ENCODE data around the gene PATZ1.
"Not testable (repeated sequence)": the region's sequence is repeated elsewhere in the genome, so short reads cannot be mapped to it uniquely, and the experiment has no call there.

PATZ1 gene, protein sequence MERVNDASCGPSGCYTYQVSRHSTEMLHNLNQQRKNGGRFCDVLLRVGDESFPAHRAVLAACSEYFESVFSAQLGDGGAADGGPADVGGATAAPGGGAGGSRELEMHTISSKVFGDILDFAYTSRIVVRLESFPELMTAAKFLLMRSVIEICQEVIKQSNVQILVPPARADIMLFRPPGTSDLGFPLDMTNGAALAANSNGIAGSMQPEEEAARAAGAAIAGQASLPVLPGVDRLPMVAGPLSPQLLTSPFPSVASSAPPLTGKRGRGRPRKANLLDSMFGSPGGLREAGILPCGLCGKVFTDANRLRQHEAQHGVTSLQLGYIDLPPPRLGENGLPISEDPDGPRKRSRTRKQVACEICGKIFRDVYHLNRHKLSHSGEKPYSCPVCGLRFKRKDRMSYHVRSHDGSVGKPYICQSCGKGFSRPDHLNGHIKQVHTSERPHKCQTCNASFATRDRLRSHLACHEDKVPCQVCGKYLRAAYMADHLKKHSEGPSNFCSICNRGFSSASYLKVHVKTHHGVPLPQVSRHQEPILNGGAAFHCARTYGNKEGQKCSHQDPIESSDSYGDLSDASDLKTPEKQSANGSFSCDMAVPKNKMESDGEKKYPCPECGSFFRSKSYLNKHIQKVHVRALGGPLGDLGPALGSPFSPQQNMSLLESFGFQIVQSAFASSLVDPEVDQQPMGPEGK

DNA sequence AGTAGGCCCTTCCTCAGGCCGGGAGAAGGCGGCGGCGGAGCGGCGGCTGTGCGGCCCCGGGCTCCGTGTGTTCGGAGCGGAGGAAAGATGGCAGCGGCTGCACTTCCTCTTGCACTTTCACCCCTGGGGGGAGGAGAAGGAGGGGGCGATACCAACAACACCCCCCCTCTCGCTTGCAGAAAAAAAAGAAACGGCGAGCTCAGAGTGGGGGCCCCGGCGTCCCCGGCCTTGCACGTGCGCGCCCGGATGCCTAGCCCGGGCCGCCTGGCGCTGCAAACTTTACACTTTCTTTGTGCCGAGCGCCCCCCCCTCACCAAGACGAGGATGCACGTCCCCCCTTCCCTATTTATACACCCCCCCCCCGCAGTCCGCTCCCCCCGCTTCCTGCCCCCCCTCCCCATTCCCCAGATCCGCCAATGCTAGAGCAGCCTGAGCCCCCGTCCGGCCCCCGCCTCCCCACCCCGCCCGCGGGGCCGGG lies at the start of gene PATZ1:
PATZ1 (minus strand) TSS at position 92 of the 478 bp plus-strand sequence. CDS start 744 bp downstream, outside the sequence.
- DNase-seq, result peak; percentile 67 to 82

DNA sequence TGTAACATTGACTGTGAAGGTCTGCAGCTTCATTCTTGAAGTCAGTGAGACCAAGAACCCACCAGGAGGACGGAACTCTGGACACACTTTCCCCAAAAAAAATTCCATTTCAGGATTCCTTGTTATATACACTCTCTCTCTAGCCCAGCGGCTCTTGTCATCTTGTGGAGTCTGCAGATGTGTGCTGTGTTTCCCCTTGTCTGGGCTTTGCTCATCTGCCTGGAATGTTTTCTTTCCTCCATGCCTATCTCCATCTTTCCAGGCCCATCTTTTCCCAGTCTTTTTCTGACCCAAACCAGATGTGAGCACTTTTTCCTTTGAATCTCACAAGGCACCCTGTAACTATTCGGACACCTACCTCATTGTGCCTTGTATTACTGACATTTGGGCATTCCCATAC lies 48.2 kb upstream of the PATZ1 start:
- no peak for DNase-seq

DNA sequence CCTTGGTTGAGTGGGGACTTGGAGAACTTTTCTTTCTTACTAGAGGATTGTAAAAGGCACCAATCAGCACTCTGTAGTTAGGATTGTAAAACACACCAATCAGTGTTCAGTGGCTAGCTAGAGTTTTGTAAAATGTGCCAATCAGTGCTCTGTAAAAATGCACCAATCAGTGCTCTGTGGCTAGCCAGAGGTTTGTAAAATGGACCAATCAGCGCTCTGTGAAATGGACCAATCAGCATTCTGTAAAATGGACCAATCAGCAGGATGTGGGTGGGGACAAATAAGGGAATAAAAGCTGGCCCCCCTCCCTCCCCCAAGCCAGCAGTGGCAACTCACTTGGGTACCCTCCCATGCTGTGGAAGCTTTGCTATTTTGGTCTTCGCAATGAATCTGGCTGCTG lies 47.7 kb upstream of the PATZ1 start:
- no peak for DNase-seq

DNA sequence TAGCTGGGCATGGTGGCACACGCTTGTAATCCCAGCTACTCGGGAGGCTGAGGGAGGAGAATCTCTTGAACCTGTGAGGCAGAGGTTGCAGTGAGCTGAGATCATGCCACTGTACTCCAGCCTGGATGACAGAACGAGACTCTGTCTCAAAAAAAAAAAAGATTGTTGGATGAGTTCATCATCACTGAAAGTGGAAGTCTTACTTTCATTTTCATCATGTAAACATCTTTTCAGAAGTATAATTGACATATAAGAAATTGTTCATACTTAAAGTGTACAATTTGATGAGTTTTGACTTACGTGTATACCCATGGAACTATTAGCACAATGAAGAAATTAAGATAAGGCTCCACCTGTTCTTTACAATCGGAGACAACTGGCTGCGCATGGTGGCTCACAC lies 32.5 kb upstream of the PATZ1 start:
- DNase-seq, result not testable (repeated sequence)

DNA sequence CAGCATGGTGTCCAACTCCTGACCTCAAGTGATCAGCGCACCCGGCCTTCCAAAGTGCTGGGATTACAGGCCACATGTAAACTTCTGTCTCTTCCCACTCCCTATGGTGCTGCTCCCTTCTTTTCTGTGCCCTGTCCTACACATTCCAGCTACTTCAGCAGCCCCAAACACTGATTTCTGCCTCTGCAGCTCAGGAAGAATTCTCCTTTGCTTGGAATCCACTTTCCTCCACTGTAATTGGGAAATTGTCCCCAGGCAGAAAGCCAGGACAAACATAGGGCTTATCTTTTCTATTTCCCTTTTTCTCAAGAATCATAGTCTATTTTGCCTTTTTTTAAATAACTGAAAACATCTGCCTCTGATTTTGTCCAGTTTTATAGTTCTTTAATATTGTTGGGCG lies 32.0 kb upstream of the PATZ1 start:
- no peak for DNase-seq

DNA sequence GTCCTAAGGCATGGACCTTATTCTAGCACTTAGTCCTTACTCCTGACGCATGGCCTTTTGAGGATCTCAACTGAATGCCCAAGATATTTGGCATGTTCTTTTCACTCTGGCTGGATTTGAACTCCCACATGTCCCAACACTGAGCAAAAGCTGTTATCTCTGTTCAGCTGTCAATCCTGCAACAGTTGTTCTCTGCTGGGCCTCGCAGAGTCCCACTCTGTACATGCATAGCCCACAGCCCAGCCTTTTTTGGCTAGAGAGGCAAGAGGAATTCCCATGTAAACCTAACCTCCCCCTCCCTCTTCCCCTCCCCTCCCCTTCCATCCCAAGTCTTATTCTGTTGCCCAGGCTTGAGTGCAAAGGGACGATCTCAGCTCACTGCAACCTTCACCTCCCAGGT lies 31.5 kb upstream of the PATZ1 start:
- DNase-seq, result no peak

DNA sequence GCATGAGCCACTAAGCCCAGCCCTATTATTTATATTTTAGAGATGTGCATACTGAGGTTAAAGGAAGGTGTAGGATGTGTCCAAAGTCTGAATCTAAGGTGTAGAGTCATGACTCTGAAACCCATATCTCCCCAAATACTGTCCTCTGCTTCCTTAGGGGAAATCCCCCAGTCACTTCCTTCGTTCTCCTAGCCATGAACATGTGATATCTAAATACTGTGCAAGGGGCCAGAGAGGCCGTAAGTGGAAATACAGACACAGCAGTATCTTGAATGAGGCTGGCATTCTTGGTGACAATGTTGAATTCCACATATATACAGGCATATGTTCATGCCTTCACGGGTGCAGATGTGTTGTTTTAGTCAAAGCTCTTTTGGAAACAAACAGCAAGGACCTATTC lies 21.3 kb upstream of the PATZ1 start:
- DNase-seq, result no peak

DNA sequence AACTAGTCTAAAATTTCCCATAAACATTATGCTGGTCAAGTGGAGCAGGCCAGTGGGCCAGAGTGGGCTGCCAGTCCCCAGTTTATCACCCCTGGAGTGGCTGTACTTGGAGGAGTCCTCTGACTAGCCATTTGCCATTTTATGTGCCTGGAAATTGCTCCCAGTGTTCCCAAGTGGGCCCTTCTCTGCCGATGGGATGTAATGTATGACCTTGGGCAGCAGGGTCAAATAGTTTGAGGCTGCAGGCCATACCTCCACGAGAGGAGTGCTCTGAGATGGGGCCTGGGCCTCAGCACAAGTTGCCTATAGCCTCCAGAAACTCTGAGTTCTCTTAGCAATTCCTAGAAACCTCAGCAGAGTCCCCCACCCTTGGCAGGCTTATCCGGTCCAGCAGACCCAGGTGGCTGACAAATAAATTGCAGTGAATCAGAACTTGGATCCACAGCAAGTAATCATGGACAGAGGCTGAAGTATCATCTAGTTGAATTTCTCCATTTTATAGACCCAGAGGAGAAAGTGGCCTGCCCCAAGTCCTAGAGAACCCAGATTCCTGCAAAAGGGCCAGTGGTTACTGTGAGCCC lies 17.8 kb upstream of the PATZ1 start:
- no peak for DNase-seq

DNA sequence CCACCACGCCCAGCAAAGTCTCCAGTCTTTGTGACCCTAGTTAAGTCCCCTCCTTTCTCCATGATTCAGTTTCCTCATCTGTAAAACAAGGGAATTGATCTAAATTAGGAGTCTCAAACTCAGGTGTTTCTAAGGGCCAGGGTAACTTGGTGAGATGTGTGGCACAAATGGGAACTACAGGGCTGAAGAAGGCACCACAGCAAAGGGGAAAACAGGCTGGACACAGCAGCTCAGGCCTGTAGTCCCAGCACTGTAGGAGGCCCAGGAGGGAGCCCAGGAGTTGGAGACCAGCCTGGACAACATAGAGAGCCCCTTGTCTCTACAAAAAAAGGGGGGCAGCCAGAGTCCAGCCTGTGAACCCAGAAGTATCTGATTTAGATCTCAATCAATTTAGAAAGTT lies 15.6 kb upstream of the PATZ1 start:
- DNase-seq, result no peak

DNA sequence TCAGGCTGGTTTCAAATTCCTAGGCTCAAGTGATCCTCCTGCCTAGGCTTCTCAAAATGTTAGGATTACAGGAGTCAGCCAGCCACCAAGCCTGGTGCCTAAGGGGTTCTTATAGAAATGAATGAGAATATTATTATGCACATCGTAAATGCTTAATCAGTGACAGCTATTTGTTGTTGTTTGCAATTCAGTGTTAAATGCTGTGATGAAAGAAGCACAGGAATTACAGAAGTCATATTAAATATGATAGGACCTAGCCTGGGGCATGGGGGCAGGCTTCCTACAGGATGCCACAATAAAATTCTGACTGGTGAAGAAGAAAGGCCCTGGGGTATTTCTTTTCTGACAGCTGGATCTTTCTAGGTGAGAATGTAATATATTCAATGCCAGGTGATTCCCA lies 13.9 kb upstream of the PATZ1 start:
- DNase-seq, result no peak

DNA sequence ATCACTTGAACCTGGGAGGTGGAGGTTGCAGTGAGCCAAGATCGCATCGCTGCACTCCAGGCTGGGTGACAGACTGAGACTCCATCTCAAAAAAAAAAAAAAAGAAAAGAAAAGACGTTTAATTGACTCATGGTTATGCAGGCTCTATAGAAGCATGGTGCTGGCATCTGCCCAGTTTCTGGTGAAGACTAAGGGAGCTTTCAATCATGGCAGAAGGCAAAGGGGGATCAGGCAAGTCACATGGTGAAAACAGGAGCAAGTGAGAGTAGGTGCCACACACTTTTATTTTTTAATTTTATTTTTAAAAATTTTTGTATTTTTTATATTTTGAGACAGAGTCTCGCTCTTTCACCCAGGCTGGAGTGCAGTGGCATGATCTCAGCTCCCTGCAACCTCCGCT lies 8.4 kb upstream of the PATZ1 start:
- DNase-seq, result no peak

DNA sequence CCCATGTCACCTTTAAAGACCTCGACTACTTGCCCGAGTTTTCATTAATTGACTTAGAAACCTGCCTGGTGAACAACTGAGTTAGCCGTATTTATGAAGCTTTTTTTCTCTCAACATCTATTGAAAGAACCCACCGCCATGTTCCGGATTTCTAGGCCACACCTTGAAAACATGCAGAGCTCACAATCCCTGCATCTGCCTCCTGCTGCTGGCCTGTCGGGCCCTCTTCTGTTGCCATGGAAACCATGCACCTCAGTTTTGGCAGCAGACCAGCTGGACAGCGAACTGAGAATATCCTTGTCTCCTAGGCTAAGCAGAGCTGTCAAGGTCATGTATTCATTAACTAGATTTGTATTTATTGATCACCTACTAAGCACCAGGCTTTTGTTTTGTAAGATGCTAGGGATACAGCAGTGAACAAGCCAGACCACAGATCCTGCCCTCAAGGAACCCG lies 4.3 kb upstream of the PATZ1 start:
- no peak for DNase-seq

DNA sequence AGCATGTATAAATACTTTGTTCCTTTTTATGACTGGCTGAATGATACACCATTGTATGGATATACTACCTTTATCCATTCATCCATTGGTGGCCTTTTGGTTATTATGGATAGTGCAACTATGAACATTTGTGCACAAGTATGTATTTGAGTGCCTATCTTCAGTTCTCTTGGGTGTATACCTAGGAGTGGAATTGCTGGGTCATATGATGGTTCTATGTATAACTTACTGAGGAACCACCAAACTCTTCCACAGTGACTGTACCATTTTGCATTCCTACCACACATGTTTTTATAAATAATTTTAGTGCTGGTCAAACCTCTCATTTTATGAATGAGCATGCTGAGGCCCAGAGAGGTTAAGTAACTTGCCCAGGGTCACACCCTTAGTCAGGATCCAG lies 3.8 kb upstream of the PATZ1 start:
- DNase-seq, result no peak

DNA sequence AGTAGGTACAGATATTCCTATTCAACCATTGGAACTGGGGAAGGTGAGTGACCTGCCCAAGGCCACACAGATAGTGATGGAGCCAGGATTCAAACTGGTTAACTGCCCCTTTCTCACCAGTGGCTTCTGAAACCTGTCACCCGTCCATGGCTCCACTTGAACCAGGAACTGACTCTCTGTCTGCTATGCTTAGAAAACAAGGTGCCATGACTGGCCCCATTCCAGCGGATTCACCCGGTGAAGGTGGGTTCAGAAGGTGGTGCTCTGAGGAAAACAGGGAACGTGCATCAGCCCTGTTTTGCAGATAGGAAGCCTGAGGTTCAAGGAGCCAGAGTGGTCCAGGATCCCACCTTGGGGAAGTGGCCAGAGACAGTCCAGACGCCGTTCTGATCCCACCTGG lies 2.6 kb upstream of the PATZ1 start:
- no peak for DNase-seq

DNA sequence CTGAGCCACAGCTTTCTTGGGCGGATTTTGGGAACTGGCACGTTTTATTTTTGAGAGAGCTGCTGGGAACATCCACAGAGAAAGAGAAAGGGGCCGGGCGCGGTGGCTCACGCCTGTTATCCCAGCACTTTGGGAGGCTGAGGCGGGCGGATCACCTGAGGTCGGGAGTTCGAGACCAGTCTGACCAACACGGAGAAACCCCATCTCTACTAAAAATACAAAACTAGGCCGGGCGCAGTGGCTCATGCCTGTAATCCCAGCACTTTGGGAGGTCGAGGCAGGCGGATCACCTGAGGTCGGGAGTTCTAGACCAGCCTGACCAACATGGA lies 1.8 kb upstream of the PATZ1 start:
- DNase-seq, result not testable (repeated sequence)

DNA sequence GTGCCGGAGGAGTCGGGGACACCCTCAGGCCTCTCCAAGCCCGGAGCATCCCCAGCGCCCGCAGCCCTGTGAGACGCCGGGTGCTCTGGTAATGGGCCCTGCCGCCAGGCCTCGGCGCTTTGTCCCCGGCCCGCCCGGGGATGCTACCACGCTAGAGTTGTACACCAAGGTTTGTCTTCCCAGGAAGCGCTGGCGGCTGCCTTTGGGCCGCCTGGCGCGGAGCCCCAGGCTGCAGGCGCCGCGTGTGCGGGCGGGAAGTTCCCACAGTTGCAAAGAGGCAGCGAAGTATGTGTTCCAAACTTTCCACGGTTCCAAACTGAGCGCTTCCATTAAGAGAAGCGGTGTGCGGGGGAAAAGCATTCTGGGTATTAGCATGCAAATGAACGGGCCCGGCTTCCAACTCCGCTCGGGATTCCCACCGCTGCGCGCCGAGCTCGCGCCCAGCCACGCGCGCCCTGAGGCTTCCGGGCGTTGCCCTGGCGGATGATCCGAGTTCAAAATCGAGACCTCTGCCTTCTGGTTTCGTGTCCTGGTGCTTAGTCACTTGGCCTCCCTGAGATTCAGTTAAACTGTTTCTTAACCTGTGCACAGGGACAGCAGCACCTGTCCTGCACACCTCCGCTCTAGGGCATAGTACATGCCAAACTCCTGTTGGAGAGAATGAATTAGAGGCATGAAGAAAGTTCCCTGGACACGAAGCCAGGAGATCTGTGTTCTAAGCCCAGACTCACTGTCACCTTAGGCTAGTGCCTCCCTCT lies 1.3 kb upstream of the PATZ1 start:
- peak; percentile 62 to 70 for DNase-seq

DNA sequence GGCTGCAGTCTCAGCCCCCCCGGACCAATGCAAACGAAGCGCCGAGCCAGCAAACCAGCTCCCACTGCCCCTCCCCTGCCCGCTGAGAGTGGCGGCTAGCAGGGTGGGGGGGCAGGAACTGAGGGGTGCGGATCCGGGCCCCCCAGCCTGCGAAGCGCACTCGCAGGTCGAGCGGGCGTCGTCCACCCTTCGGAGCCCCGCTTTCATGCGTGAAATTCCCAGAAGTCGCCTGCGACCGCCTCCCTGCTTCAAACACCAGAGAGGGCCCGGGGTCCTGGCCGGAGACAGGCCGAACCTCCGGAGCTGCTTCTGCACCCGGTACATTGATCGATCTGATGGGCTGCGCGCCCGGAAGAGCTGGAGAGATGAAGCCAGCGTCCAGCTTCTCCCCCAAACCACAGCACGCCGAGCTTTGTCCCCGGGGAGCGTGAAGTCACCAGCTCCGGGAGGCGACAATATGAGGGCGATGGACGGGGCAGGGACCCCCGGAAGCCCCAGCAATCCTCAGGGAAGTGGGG lies 646 bp upstream of the PATZ1 start:
- DNase-seq, result peak; percentile 50 to 77

DNA sequence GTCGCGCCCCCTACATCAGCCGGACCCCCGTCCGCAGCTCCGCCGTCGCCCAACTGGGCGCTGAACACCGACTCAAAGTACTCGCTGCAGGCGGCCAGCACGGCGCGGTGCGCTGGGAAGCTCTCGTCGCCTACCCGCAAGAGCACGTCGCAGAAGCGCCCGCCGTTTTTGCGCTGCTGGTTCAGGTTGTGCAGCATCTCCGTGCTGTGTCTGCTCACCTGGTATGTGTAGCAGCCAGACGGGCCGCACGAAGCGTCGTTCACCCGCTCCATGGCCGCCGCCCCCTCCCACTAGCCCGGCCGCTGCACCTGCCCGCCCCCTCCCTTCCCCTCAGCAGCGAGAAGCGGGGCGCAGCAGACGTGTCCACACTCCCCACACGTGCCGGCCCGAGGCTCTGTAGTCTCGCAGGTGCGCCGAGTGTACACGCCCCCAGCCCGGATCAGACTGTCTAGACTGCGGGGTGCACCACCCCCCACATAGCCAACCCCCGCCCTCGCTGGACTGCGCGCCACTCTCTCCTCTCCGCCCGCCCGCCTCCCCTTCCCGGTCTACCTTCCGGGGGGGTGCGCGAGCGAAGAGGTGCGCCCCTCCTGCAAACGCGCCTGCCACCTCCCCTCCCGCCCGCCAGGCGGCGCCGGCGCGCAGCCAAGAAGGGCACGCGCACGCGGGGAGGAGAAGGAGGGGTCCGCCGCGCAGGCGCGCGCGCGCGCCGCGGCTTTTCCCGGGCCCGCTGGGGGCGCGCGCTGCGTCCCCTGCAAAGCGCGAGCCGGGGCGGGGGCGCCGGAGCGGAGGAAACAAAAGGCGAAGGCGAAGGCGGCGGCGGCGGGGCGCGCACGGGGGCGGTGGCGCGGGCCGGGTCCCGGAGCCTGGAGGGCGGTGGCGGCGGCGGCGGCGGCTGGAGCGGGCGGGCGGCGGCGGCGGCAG lies 553 bp downstream of the PATZ1 start:
- peak; percentile 86 to 96 for DNase-seq

DNA sequence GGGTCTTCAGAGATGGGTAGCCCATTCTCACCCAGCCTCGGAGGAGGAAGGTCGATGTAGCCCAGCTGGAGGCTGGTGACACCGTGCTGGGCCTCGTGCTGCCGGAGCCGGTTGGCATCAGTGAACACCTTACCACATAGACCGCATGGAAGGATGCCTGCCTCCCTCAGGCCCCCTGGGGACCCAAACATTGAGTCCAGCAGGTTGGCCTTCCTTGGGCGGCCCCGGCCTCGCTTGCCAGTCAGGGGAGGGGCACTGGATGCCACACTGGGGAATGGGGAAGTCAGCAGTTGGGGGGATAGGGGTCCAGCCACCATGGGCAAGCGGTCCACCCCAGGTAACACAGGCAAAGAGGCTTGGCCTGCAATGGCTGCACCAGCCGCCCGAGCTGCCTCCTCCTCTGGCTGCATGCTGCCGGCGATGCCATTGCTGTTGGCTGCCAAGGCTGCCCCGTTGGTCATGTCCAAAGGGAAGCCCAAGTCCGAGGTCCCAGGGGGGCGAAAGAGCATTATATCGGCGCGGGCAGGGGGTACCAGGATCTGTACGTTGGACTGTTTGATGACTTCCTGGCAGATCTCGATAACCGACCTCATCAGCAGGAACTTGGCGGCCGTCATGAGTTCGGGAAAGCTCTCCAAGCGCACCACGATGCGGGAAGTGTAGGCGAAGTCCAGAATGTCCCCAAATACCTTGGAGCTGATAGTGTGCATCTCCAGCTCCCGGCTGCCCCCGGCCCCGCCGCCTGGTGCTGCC lies 1.4 kb downstream of the PATZ1 start:
- no peak for DNase-seq

DNA sequence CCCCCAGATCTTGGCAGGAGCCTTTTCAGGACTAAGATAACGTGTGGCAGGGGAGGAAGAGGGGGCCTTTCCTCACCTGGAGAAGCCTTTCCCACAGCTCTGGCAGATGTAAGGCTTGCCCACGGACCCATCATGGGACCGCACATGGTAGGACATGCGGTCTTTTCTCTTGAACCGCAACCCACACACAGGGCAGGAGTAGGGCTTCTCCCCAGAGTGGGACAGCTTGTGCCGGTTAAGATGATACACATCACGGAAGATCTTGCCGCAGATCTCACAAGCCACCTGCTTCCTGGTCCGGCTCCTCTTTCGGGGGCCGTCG lies 1.9 kb downstream of the PATZ1 start:
- no peak for DNase-seq

Measured in NCI-H1930 (cell line).